KMS-11 (cell line): Measurements from ENCODE around the gene KCNK17.

Experiments
- H2AFZ ChIP-seq: fragments of 200-600 bp; sonication (generic); 2 replicates; pipeline ENCODE4 v1.6.1; 2016; ENCODE audit warnings: antibody characterized with exemption, mixed run types, low read depth
- H3K27ac ChIP-seq: fragments of 200-600 bp; sonication (generic); 2 replicates; pipeline ENCODE4 v1.6.1; 2016; ENCODE audit warnings: mild to moderate bottlenecking, mixed run types
- H3K27me3 ChIP-seq: fragments of 200-600 bp; sonication (generic); 2 replicates; pipeline ENCODE4 v1.6.1; 2017; ENCODE audit warnings: mild to moderate bottlenecking, low read depth, mixed run types, moderate library complexity; ENCODE audit not compliant: insufficient read depth
- H3K36me3 ChIP-seq: fragments of 200-600 bp; sonication (generic); 2 replicates; pipeline ENCODE4 v1.6.1; 2017; ENCODE audit warnings: mild to moderate bottlenecking, mixed run types; ENCODE audit not compliant: insufficient read depth
- H3K4me1 ChIP-seq: fragments of 200-600 bp; sonication (generic); 2 replicates; pipeline ENCODE4 v1.6.1; 2016; ENCODE audit warnings: mild to moderate bottlenecking, low read depth, mixed run types; ENCODE audit not compliant: poor library complexity, severe bottlenecking
- H3K4me2 ChIP-seq: fragments of 200-600 bp; sonication (generic); 2 replicates; pipeline ENCODE4 v1.7.0; 2016; ENCODE audit warnings: mild to moderate bottlenecking, mixed run types
- H3K4me3 ChIP-seq: fragments of 200-600 bp; sonication (generic); IDR thresholded peaks from 2 replicates; pipeline ENCODE4 v1.6.1; 2017; ENCODE audit warnings: low read depth, low read length, mixed read lengths; ENCODE audit not compliant: insufficient read depth
- H3K79me2 ChIP-seq: fragments of 200-600 bp; sonication (generic); 2 replicates; pipeline ENCODE4 v1.6.1; 2016; ENCODE audit warnings: low read depth, mixed run types; ENCODE audit not compliant: insufficient read depth
- H3K9ac ChIP-seq: fragments of 200-600 bp; sonication (generic); 2 replicates; pipeline ENCODE4 v1.6.1; 2016; ENCODE audit warnings: mild to moderate bottlenecking, mixed run types
- H4K20me1 ChIP-seq: fragments of 200-600 bp; sonication (generic); 2 replicates; pipeline ENCODE4 v1.6.1; 2016; ENCODE audit warnings: mild to moderate bottlenecking, mixed run types; ENCODE audit not compliant: insufficient read depth
- CTCF ChIP-seq: fragments of 200-600 bp; sonication (generic); conservative IDR thresholded peaks from 2 replicates; pipeline ENCODE4 v1.6.1; 2017; ENCODE audit warnings: low read depth, mild to moderate bottlenecking, antibody characterized with exemption, low read length, moderate library complexity, mixed read lengths

Gene KCNK17

GRCh38 chr6:39333644-39334438 lies 19.6 kb upstream of the KCNK17 start:
- no peaks in the 10 kb centered on the region for H3K4me1 ChIP-seq
- no peaks in the 10 kb centered on the region for H3K36me3 ChIP-seq
- no peak for TF ChIP-seq CTCF

GRCh38 chr6:39330476-39330875 lies 16.3 kb upstream of the KCNK17 start:
- no peak overlapping the region for H3K27ac ChIP-seq
- no peak overlapping the region for H2AFZ ChIP-seq
- H3K27me3 ChIP-seq = no peaks in the 10 kb centered on the region
- H3K36me3 ChIP-seq = no peaks in the 10 kb centered on the region
- no peaks in the 10 kb centered on the region for H3K4me1 ChIP-seq
- no peaks in the 10 kb centered on the region for H4K20me1 ChIP-seq
- no peak overlapping the region for H3K9ac ChIP-seq
- no peaks in the 10 kb centered on the region for H3K79me2 ChIP-seq
- TF ChIP-seq CTCF = no peak
- H3K4me3 ChIP-seq = no peak overlapping the region
- no peak overlapping the region for H3K4me2 ChIP-seq

More at GRCh38 chr6:39333644-39334438, 19.6 kb upstream of the KCNK17 start:
- no peak overlapping the region for H3K4me2 ChIP-seq
- no peak overlapping the region for H3K4me3 ChIP-seq
- H3K27me3 ChIP-seq = no peaks in the 10 kb centered on the region
- H4K20me1 ChIP-seq = no peaks in the 10 kb centered on the region
- no peak overlapping the region for H3K27ac ChIP-seq
- H3K79me2 ChIP-seq = no peaks in the 10 kb centered on the region
- no peak overlapping the region for H3K9ac ChIP-seq
- H2AFZ ChIP-seq = no peak overlapping the region

- no peak overlapping the region for H2AFZ ChIP-seq
- no peak for TF ChIP-seq CTCF
- no peak overlapping the region for H3K27ac ChIP-seq
Measured at GRCh38 chr6:39330057-39330456, 15.8 kb upstream of the KCNK17 start.

GRCh38 chr6:39328066-39328465 lies 13.8 kb upstream of the KCNK17 start:
- Histone ChIP-seq H4K20me1 (no peaks in the 10 kb centered on the region), H3K9ac (no peak overlapping the region), H3K36me3 (no peaks in the 10 kb centered on the region), H3K4me1 (no peaks in the 10 kb centered on the region), H3K27me3 (no peaks in the 10 kb centered on the region), H3K4me2 (no peak overlapping the region), H3K4me3 (no peak overlapping the region), H3K27ac (no peak overlapping the region), H3K79me2 (no peaks in the 10 kb centered on the region), H2AFZ (no peak overlapping the region)
- no peak for TF ChIP-seq CTCF

More at GRCh38 chr6:39330057-39330456, 15.8 kb upstream of the KCNK17 start:
- Histone ChIP-seq H3K36me3 (no peaks in the 10 kb centered on the region), H3K4me3 (no peak overlapping the region), H4K20me1 (no peaks in the 10 kb centered on the region), H3K27me3 (no peaks in the 10 kb centered on the region), H3K79me2 (no peaks in the 10 kb centered on the region), H3K9ac (no peak overlapping the region), H3K4me2 (no peak overlapping the region), H3K4me1 (no peaks in the 10 kb centered on the region)
